NB4 (cell line): ENCODE data around the gene CCL11.

Experiments
- DNase-seq: peaks from one replicate; pipeline ENCODE4 v3.0.0; 2010; ENCODE audit warnings: low read depth
- H3K4me3 ChIP-seq: one replicate; pipeline ENCODE4 v1.5.1; 2011; ENCODE audit warnings: mild to moderate bottlenecking, low read depth, low read length, moderate library complexity
- CTCF ChIP-seq: IDR thresholded peaks from one replicate; pipeline ENCODE4 v1.5.1; 2012; ENCODE audit warnings: low read depth, low read length
- MAX ChIP-seq: IDR thresholded peaks from 2 replicates; pipeline ENCODE4 v1.6.1; 2011; ENCODE audit warnings: low read depth, low read length
- MYC ChIP-seq: IDR thresholded peaks from 2 replicates; pipeline ENCODE4 v1.6.1; 2011; ENCODE audit warnings: low read depth, low read length
- POLR2A ChIP-seq: IDR thresholded peaks from 2 replicates; pipeline ENCODE4 v1.6.1; 2011; ENCODE audit warnings: mild to moderate bottlenecking; ENCODE audit not compliant: insufficient read length; ENCODE audit errors: extremely low read depth

The CCL11 gene

GRCh38 chr17:34254651-34255380 is 30.7 kb upstream of the CCL11 start, which contains the start of gene CCL2:
Gene CCL2 (plus strand): TSS chr17:34255285. CDS start chr17:34255350, 65 bp downstream.
- peak; percentile 34 for DNase-seq
- TF ChIP-seq POLR2A: no peak
- peak within 1 kb of the TSS; percentile 29 for H3K4me3 ChIP-seq

- H3K4me3 ChIP-seq: peak overlapping the region; percentile 29
- DNase-seq: no peak
- TF ChIP-seq MAX: no peak
- no peak for TF ChIP-seq CTCF
- no peak for TF ChIP-seq MYC
- TF ChIP-seq POLR2A: no peak
These were observed 30.2 kb upstream of the CCL11 start for GRCh38 chr17:34255381-34255732.

- no peak for DNase-seq
- peak overlapping the region; percentile 8 for H3K4me3 ChIP-seq
- no peak for TF ChIP-seq CTCF
- TF ChIP-seq MAX: no peak
- no peak for TF ChIP-seq POLR2A
- no peak for TF ChIP-seq MYC
These were observed 29.7 kb upstream of the CCL11 start for GRCh38 chr17:34255841-34256240.

- DNase-seq: no peak
- no peak for TF ChIP-seq MYC
- TF ChIP-seq MAX: no peak
- TF ChIP-seq CTCF: no peak
These were observed 28.1 kb upstream of the CCL11 start for GRCh38 chr17:34257299-34257985.

GRCh38 chr17:34257986-34258326 is 27.6 kb upstream of the CCL11 start:
- no peak for TF ChIP-seq MYC
- no peak for TF ChIP-seq POLR2A
- no peak for TF ChIP-seq CTCF
- TF ChIP-seq MAX: no peak
- no peak overlapping the region for H3K4me3 ChIP-seq
- no peak for DNase-seq

More at GRCh38 chr17:34257299-34257985, 28.1 kb upstream of the CCL11 start:
- no peak overlapping the region for H3K4me3 ChIP-seq

- TF ChIP-seq MAX (no peak), CTCF (no peak), POLR2A (no peak), MYC (no peak)
- no peak overlapping the region for H3K4me3 ChIP-seq
- no peak for DNase-seq
These were observed 26.4 kb upstream of the CCL11 start for GRCh38 chr17:34259146-34259545.
